IMR-90 (cell line): ENCODE measurements around the gene RNF123. TPM values are rescaled to one million over a fixed set of nuclear protein-coding genes. Genes with fewer than 3 reads are reported as not detected.

Experiments
- ATAC-seq: fragments of 200-7000 bp; cut with Tn5 transposase; 2 replicates; pipeline ENCODE4 v1.9.1; 2020; ENCODE audit warnings: low read depth, mild to moderate bottlenecking, moderate library complexity
- BruUV-seq: library from RNA; stranded (reverse); fragments of 400-500 nt; replicated peaks from 2 replicates; lab custom pipeline; 2021; lab: Mats Ljungman, UMichigan
- CTCF ChIA-PET: fragments of 300-600 bp; formaldehyde crosslinking; extraction: SDS; loops from one replicate; lab custom pipeline; 2021; ENCODE audit warnings: antibody characterized with exemption; lab: Yijun Ruan, JAX
- POLR2A ChIA-PET: fragments of 300-600 bp; sonication (Branson Sonifier 250); formaldehyde crosslinking; loops from one replicate; lab custom pipeline; 2022; ENCODE audit warnings: antibody characterized with exemption; ENCODE audit not compliant: unreplicated experiment; lab: Charles Lee
- DNase-seq: peaks from one replicate; pipeline ENCODE4 v3.0.0; 2013
- H2AFZ ChIP-seq: replicated peaks from 2 replicates; pipeline ENCODE3; 2013; ENCODE audit warnings: low read length, mild to moderate bottlenecking; ENCODE audit not compliant: poor library complexity
- H2AK5ac ChIP-seq: 2 replicates; pipeline ENCODE4 v1.6.1; 2013; ENCODE audit warnings: low read depth, low read length, inconsistent platforms
- H2AK9ac ChIP-seq: replicated peaks from 2 replicates; pipeline ENCODE3; 2013; ENCODE audit warnings: mild to moderate bottlenecking, low read depth, low read length, moderate library complexity; ENCODE audit not compliant: poor library complexity
- H2BK120ac ChIP-seq: 2 replicates; pipeline ENCODE4 v1.6.1; 2013; ENCODE audit warnings: low read depth, low read length, inconsistent platforms
- H2BK15ac ChIP-seq: 3 replicates; pipeline ENCODE4 v1.6.1; 2013; ENCODE audit warnings: low read depth, low read length, inconsistent platforms
- H2BK20ac ChIP-seq: 2 replicates; pipeline ENCODE4 v1.6.1; 2013; ENCODE audit warnings: low read depth, mild to moderate bottlenecking, inconsistent platforms, low read length, moderate library complexity
- H2BK5ac ChIP-seq: 2 replicates; pipeline ENCODE4 v1.6.1; 2013; ENCODE audit warnings: mild to moderate bottlenecking, low read depth, low read length, inconsistent platforms; ENCODE audit not compliant: poor library complexity, severe bottlenecking
- H3K14ac ChIP-seq: replicated peaks from 2 replicates; pipeline ENCODE4 v1.6.1; 2013; ENCODE audit warnings: low read depth, low read length, inconsistent platforms
- H3K18ac ChIP-seq: 2 replicates; pipeline ENCODE4 v1.6.1; 2013; ENCODE audit warnings: low read depth, low read length, control low read depth
- H3K23ac ChIP-seq: 2 replicates; pipeline ENCODE4 v1.6.1; 2013; ENCODE audit warnings: low read depth, low read length, inconsistent platforms
- H3K27ac ChIP-seq: 2 replicates; pipeline ENCODE4 v1.5.1; 2013; ENCODE audit warnings: mild to moderate bottlenecking, control low read depth, low read length; ENCODE audit not compliant: insufficient read depth
- H3K27me3 ChIP-seq: 2 replicates; pipeline ENCODE4 v1.6.1; 2013; ENCODE audit warnings: low read length; ENCODE audit not compliant: control insufficient read depth, insufficient read depth
- H3K36me3 ChIP-seq: 2 replicates; pipeline ENCODE4 v1.6.1; 2013; ENCODE audit warnings: low read length, mixed read lengths; ENCODE audit not compliant: control insufficient read depth, insufficient read depth
- H3K4ac ChIP-seq: 2 replicates; pipeline ENCODE4 v1.6.1; 2013; ENCODE audit warnings: low read depth, low read length, inconsistent platforms
- H3K4me1 ChIP-seq: 2 replicates; pipeline ENCODE4 v1.6.1; 2013; ENCODE audit warnings: low read length, mixed read lengths; ENCODE audit not compliant: control insufficient read depth, insufficient read depth
- H3K4me2 ChIP-seq: 2 replicates; pipeline ENCODE4 v1.6.1; 2013; ENCODE audit warnings: low read depth, mild to moderate bottlenecking, control low read depth, low read length, moderate library complexity
- H3K4me3 ChIP-seq: 2 replicates; pipeline ENCODE4 v1.5.1; 2013; ENCODE audit warnings: low read depth, mild to moderate bottlenecking, control low read depth, low read length, moderate library complexity; ENCODE audit not compliant: insufficient read depth
- H3K56ac ChIP-seq: 2 replicates; pipeline ENCODE4 v1.6.1; 2013; ENCODE audit warnings: low read length, inconsistent platforms; ENCODE audit not compliant: insufficient read depth; ENCODE audit errors: extremely low read depth
- H3K79me1 ChIP-seq, 2 experiments: 2 replicates each; pipeline ENCODE4 v1.6.1; 2013; ENCODE audit warnings: low read length in 2 of 2, inconsistent platforms in 1 of 2, low read depth in 1 of 2
- H3K9ac ChIP-seq: 2 replicates; pipeline ENCODE4 v1.6.1; 2013; ENCODE audit warnings: low read depth, low read length, control low read depth
- H3K9me1 ChIP-seq: 2 replicates; pipeline ENCODE4 v1.6.1; 2013; ENCODE audit warnings: low read length, inconsistent platforms; ENCODE audit not compliant: insufficient read depth
- H3K9me3 ChIP-seq: 2 replicates; pipeline ENCODE4 v1.6.1; 2013; ENCODE audit warnings: low read length; ENCODE audit not compliant: control insufficient read depth, insufficient read depth
- H4K20me1 ChIP-seq: 2 replicates; pipeline ENCODE4 v1.6.1; 2013; ENCODE audit warnings: low read length, inconsistent platforms; ENCODE audit not compliant: insufficient read depth
- H4K5ac ChIP-seq: 2 replicates; pipeline ENCODE4 v1.6.1; 2013; ENCODE audit warnings: mild to moderate bottlenecking, low read depth, low read length, control low read depth
- H4K8ac ChIP-seq, 2 experiments: 2 replicates each; pipeline ENCODE4 v1.6.1; 2013; ENCODE audit warnings: low read depth in 2 of 2, low read length in 2 of 2, control low read depth in 1 of 2, inconsistent platforms in 1 of 2
- H4K91ac ChIP-seq: 2 replicates; pipeline ENCODE4 v1.6.1; 2013; ENCODE audit warnings: low read depth, low read length, inconsistent platforms; ENCODE audit not compliant: insufficient read depth
- MAFK ChIP-seq: IDR thresholded peaks from 2 replicates; pipeline ENCODE4 v1.6.1; 2012; ENCODE audit warnings: low read depth, low read length, improper control_type of control experiment
- MAZ ChIP-seq: IDR thresholded peaks from 2 replicates; pipeline ENCODE4 v1.6.1; 2012; ENCODE audit warnings: low read depth, mild to moderate bottlenecking, low read length, improper control_type of control experiment, moderate library complexity, borderline replicate concordance
- MXI1 ChIP-seq: IDR thresholded peaks from 2 replicates; pipeline ENCODE4 v1.6.1; 2012; ENCODE audit warnings: low read depth, mild to moderate bottlenecking, low read length, moderate library complexity, borderline replicate concordance
- NFE2L2 ChIP-seq: fragments of 150-350 bp; IDR thresholded peaks from 2 replicates; pipeline ENCODE4 v1.6.1; 2016; ENCODE audit warnings: low read depth, mild to moderate bottlenecking, low read length
- POLR2A ChIP-seq: IDR thresholded peaks from 2 replicates; pipeline ENCODE4 v1.6.1; 2012; ENCODE audit warnings: mild to moderate bottlenecking, low read depth, low read length
- RAD21 ChIP-seq: IDR thresholded peaks from 2 replicates; pipeline ENCODE4 v1.6.1; 2012; ENCODE audit warnings: low read length, improper control_type of control experiment
- SMC3 ChIP-seq: fragments of 150-350 bp; IDR thresholded peaks from 2 replicates; pipeline ENCODE4 v1.6.1; 2016; ENCODE audit warnings: low read depth, mild to moderate bottlenecking, antibody characterized with exemption, low read length, moderate library complexity
- USF2 ChIP-seq: fragments of 150-350 bp; IDR thresholded peaks from 2 replicates; pipeline ENCODE4 v1.6.1; 2017; ENCODE audit warnings: mild to moderate bottlenecking, antibody characterized with exemption, low read length, low read depth
- WGBS, 2 experiments: methylation state at CpG; one replicate each; pipeline versions ENCODE4 v1.1.5 to v1.1.7; 2013; ENCODE audit warnings: missing lambda C conversion rate in 2 of 2; ENCODE audit not compliant: insufficient read length in 1 of 2; ENCODE audit errors: extremely low coverage in 2 of 2; 5-methylcytosine and 5-hydroxymethylcytosine counted together
- dilution Hi-C: fragments of 300-500 bp; cut with HindIII; formaldehyde crosslinking; loops from one replicate; pipeline ENCODE4 v1.14.3; 2018; ENCODE audit warnings: low sequenced_read_pairs; ENCODE audit not compliant: unreplicated experiment
- in situ Hi-C: fragments of 300-500 bp; cut with MboI; formaldehyde crosslinking; loops from 3 replicates; pipeline ENCODE4 v1.14.3; 2019; ENCODE audit warnings: low sequenced_read_pairs, inconsistent platforms, mixed read lengths
- intact Hi-C: fragments of 100-400 bp; cut with micrococcal nuclease; formaldehyde crosslinking; loops from 2 replicates; pipeline ENCODE4 v1.10.0; 2022
- polyA plus RNA-seq, 3 experiments: library from polyadenylated mRNA; depleted of rRNA; stranded (reverse); fragments of >200 nt; gene quantifications; 2 replicates each; pipeline ENCODE4 v1.2.3, GENCODE V29; 2012; ENCODE audit warnings: low replicate concordance in 1 of 3
- total RNA-seq: library from RNA; depleted of rRNA; stranded (reverse); fragments of >200 nt; gene quantifications from 2 replicates; pipeline ENCODE4 v1.2.3, GENCODE V29; 2012
- TF ChIP-seq, protein P1 (sequence below): conservative IDR thresholded peaks from 2 replicates; pipeline ENCODE4 v1.5.1; 2012; ENCODE audit warnings: mild to moderate bottlenecking, low read depth, low read length, improper control_type of control experiment

The RNF123 gene
- total and polyA plus RNA-seq, 2 of the 4 experiments (the other 2 are of a cell fraction), result 13.4 to 37.7 TPM

DNA sequence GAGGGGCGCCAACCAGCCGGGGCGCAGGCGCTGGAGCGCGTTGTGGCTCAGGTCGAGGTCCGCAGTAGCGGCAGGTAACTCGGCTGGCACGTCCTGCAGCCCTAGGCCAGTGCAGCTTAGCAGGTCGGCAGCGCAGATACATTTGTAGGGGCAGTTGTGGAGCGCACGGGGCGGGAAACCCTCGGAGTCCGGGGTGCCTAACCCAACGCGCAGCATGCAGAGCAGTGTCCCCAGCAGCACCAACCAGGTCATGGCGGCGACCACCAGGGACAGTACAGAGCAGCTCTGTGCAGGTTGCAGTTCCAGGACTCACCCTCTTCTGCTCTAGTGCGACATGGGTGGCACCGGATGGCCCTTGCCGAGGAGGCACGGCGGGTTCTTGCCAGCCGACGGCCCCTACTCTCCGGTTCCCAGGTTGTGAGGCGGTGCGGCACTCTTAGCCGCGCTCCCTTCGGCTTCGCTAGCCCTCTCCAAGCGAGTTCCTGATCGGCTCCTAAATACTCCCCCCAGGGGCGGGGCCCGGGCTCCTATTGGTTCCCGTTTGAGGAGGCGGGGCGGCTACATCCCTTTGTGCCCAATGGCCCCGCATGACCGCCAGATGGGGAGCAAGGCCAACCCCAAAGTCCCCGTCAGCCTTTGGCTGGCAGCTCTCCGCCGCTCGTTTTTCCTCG is 30.0 kb downstream of the RNF123 start, which contains the start of gene AMIGO3:
TSS of gene AMIGO3 (minus strand) at position 471 of the 671 bp plus-strand sequence. CDS start at position 252, 219 bp downstream.
- 0 out of 2 replicates have a peak within 1 kb of the TSS, but pooled peaks have one; percentile 33 for H4K5ac ChIP-seq
- H3K4me2 ChIP-seq, result peak within 1 kb of the TSS; percentile 98
- BruUV-seq, result no TSS peak
- H4K20me1 ChIP-seq, result peaks cover 31% of the 10 kb centered on the region
- H3K14ac ChIP-seq, result peak within 1 kb of the TSS; percentile 38; the same call in 1 of the 2 replicates
- no peak within 1 kb of the TSS for H3K18ac ChIP-seq
- no peak within 1 kb of the TSS for H3K56ac ChIP-seq
- ChIA-PET CTCF (interaction anchor here (1.0 to 3.3 kb wide), 3 partner anchors 120 to 186 kb away, joined by 3 to 9 read pairs (median 3); no protein-coding TSS in a partner anchor), POLR2A (interaction anchor here (0.6 to 0.8 kb wide), 2 partner anchors 42 to 117 kb away, joined by 4 to 5 read pairs; no protein-coding TSS in a partner anchor)
- no peak within 1 kb of the TSS for H2BK20ac ChIP-seq
- H3K9me3 ChIP-seq, result no peaks in the 10 kb centered on the region
- dilution Hi-C loops, result no loop called here
- no peak within 1 kb of the TSS; the same call in 1 of the 2 replicates for H3K27ac ChIP-seq
- peak within 1 kb of the TSS; percentile 65; the same call in 1 of the 2 replicates for H3K9ac ChIP-seq
- peaks cover 5% of the 10 kb centered on the region; the same call in 1 of the 2 replicates for H3K9me1 ChIP-seq
- peaks cover 15 to 38% of the 10 kb centered on the region in 2 experiments; a peak in 3 of 4 replicates for H3K79me1 ChIP-seq
- H3K23ac ChIP-seq, result peak within 1 kb of the TSS; percentile 49
- peak; percentile 53; the same call in 1 of the 2 replicates for TF ChIP-seq POLR2A
- TF ChIP-seq, protein P1, sequence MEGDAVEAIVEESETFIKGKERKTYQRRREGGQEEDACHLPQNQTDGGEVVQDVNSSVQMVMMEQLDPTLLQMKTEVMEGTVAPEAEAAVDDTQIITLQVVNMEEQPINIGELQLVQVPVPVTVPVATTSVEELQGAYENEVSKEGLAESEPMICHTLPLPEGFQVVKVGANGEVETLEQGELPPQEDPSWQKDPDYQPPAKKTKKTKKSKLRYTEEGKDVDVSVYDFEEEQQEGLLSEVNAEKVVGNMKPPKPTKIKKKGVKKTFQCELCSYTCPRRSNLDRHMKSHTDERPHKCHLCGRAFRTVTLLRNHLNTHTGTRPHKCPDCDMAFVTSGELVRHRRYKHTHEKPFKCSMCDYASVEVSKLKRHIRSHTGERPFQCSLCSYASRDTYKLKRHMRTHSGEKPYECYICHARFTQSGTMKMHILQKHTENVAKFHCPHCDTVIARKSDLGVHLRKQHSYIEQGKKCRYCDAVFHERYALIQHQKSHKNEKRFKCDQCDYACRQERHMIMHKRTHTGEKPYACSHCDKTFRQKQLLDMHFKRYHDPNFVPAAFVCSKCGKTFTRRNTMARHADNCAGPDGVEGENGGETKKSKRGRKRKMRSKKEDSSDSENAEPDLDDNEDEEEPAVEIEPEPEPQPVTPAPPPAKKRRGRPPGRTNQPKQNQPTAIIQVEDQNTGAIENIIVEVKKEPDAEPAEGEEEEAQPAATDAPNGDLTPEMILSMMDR, result peak; percentile 39
- TF ChIP-seq MAFK, result no peak
- peak; percentile 74; the same call in 1 of the 2 replicates for TF ChIP-seq MAZ
- TF ChIP-seq MXI1, result no peak
- peak; percentile 38 for TF ChIP-seq RAD21
- no peak for TF ChIP-seq NFE2L2
- peak; percentile 28; the same call in 1 of the 2 replicates for TF ChIP-seq USF2
- TF ChIP-seq SMC3, result 0 out of 2 replicates have a peak, but pooled peaks have one; percentile 17
- 3% methylated on average over 25 of the region's 50 CpGs; no CpG with 5 or more reads in 1 of the 2 experiments for WGBS, 2 experiments
- peak within 1 kb of the TSS; percentile 31 for H3K4ac ChIP-seq
- no peak within 1 kb of the TSS for H2BK5ac ChIP-seq
- DNase-seq, result peak; percentile 86
- no peak within 1 kb of the TSS for H2BK15ac ChIP-seq
- H4K8ac ChIP-seq, result peak within 1 kb of the TSS in 1 of 2 experiments; percentile 43; a peak in 1 of 4 replicates
- in situ Hi-C loops, result no loop called here
- peak within 1 kb of the TSS; percentile 46; the same call in 1 of the 2 replicates for H2AK5ac ChIP-seq
- peak within 1 kb of the TSS; percentile 95 for H2AFZ ChIP-seq
- intact Hi-C loops, result loop anchor here (1.0 kb wide), 1 partner anchor 120 kb away; no protein-coding TSS in a partner anchor
- ATAC-seq, result peak; percentile 75
- peaks cover 13% of the 10 kb centered on the region for H3K4me1 ChIP-seq
- H3K36me3 ChIP-seq, result peaks cover 30% of the 10 kb centered on the region
- peak within 1 kb of the TSS; percentile 91 for H2AK9ac ChIP-seq
- no peak within 1 kb of the TSS for H4K91ac ChIP-seq
- peak within 1 kb of the TSS; percentile 69 for H3K4me3 ChIP-seq
- no peak within 1 kb of the TSS for H2BK120ac ChIP-seq
- no peaks in the 10 kb centered on the region for H3K27me3 ChIP-seq
